K562 (cell line): ENCODE data around the gene MBNL1. TPM values are rescaled to one million over a fixed set of nuclear protein-coding genes. Genes with fewer than 3 reads are reported as not detected.

Experiments used
- ARID1B ChIP-seq: fragments of 450-650 bp; IDR thresholded peaks from 2 replicates; pipeline ENCODE4 v1.6.1; 2016; ENCODE audit warnings: antibody characterized with exemption, mild to moderate bottlenecking, inconsistent platforms
- CEBPZ ChIP-seq: fragments of 150-350 bp; IDR thresholded peaks from 2 replicates; pipeline ENCODE4 v1.6.1; 2014; ENCODE audit warnings: low read depth, mild to moderate bottlenecking, low read length, borderline replicate concordance
- CREM ChIP-seq: IDR thresholded peaks from 2 replicates; pipeline ENCODE4 v1.6.1; 2014; ENCODE audit warnings: antibody characterized with exemption, low read depth
- DACH1 ChIP-seq: fragments of 450-650 bp; IDR thresholded peaks from 2 replicates; pipeline ENCODE4 v1.6.1; 2018; ENCODE audit not compliant: partially characterized antibody
- DPF2 ChIP-seq: fragments of 450-650 bp; IDR thresholded peaks from 2 replicates; pipeline ENCODE4 v1.6.1; 2016
- HDAC6 ChIP-seq: IDR thresholded peaks from 2 replicates; pipeline ENCODE4 v1.6.1; 2012; ENCODE audit warnings: low read depth, mild to moderate bottlenecking, control low read depth, inconsistent platforms, low read length, moderate library complexity
- HLTF ChIP-seq: fragments of 450-650 bp; IDR thresholded peaks from 2 replicates; pipeline ENCODE4 v1.6.1; 2016
- PYGO2 ChIP-seq: fragments of 450-650 bp; IDR thresholded peaks from 2 replicates; pipeline ENCODE4 v1.6.1; 2016; ENCODE audit warnings: mild to moderate bottlenecking, missing genetic modification characterization, moderate library complexity, missing compliant biosample characterization
- RNF2 ChIP-seq: sonication (generic); IDR thresholded peaks from 2 replicates; pipeline ENCODE4 v1.6.1; 2016
- SAFB2 ChIP-seq: fragments of 200-400 bp; formaldehyde crosslinking; IDR thresholded peaks from 2 replicates; pipeline ENCODE4 v1.6.1; 2018; ENCODE audit warnings: borderline replicate concordance, low read length, low read depth, moderate library complexity; ENCODE audit not compliant: severe bottlenecking
- SPI1 ChIP-seq: IDR thresholded peaks from 2 replicates; pipeline ENCODE4 v1.6.1; 2011; ENCODE audit warnings: low read depth, low read length, control low read depth, borderline replicate concordance
- STAG1 ChIP-seq: sonication (generic); formaldehyde crosslinking; IDR thresholded peaks from 2 replicates; pipeline ENCODE4 v1.5.0; 2020; ENCODE audit warnings: missing genetic modification reagents, borderline replicate concordance
- ZFX ChIP-seq: sonication (generic); formaldehyde crosslinking; IDR thresholded peaks from 2 replicates; pipeline ENCODE4 v1.8.0; 2022; ENCODE audit warnings: mild to moderate bottlenecking, missing genetic modification reagents, moderate library complexity
- ZNF12 ChIP-seq: sonication (generic); formaldehyde crosslinking; IDR thresholded peaks from 2 replicates; pipeline ENCODE4 v1.4.0; 2020; ENCODE audit warnings: mild to moderate bottlenecking, missing genetic modification reagents
- ZNF431 ChIP-seq: sonication (generic); formaldehyde crosslinking; IDR thresholded peaks from 2 replicates; pipeline ENCODE4 v1.8.0; 2022; ENCODE audit warnings: mild to moderate bottlenecking, missing genetic modification reagents
- ZNF511 ChIP-seq: sonication (generic); formaldehyde crosslinking; IDR thresholded peaks from 2 replicates; pipeline ENCODE4 v1.8.0; 2022; ENCODE audit warnings: mild to moderate bottlenecking, missing genetic modification reagents
- ZNF740 ChIP-seq, 3 experiments: fragments of 200-800 bp in 1 of 3; sonication (Bioruptor generic) in 1 of 3; sonication (generic) in 1 of 3; formaldehyde crosslinking in 1 of 3; IDR thresholded peaks; 2 replicates each; pipeline versions ENCODE4 v1.6.1 to v1.8.0; 2016 to 2022; ENCODE audit warnings: mild to moderate bottlenecking in 2 of 3, missing compliant biosample characterization in 2 of 3, missing genetic modification characterization in 2 of 3, missing genetic modification reagents in 1 of 3
- ZSCAN32 ChIP-seq: fragments of 450-650 bp; formaldehyde crosslinking; IDR thresholded peaks from 2 replicates; pipeline ENCODE4 v1.4.0; 2020; ENCODE audit warnings: mild to moderate bottlenecking, moderate library complexity
- polyA plus RNA-seq, 8 experiments: library from polyadenylated mRNA; depleted of rRNA in 4 of 8; stranded (reverse) in 5 of 8; unstranded in 3 of 8; fragments of >200 nt; fragmentation: Nextera tagmentation in 2 of 8; fragmentation: Illumina TruSeq in 1 of 8; extraction: Ambion mirVana in 2 of 8; extraction: Trizol in 1 of 8; gene quantifications; 2 replicates each; pipeline versions ENCODE4 v1.2.1 to v1.2.3, GENCODE V29; 2011 to 2014; ENCODE audit warnings: inconsistent platforms in 1 of 8, missing spikeins in 1 of 8
- total RNA-seq, 7 experiments: library from RNA; depleted of rRNA in 6 of 7; stranded (reverse); fragments of >200 nt in 6 of 7; fragmentation: Illumina TruSeq in 2 of 7; extraction: Trizol in 2 of 7; gene quantifications; 2 replicates each; pipeline versions ENCODE4 v1.2.1 to v1.2.3, GENCODE V29; 2011 to 2021; ENCODE audit warnings: low replicate concordance in 1 of 7
- TF ChIP-seq, protein P1 (sequence below): IDR thresholded peaks from 2 replicates; pipeline ENCODE4 v1.6.1; 2014; ENCODE audit warnings: antibody characterized with exemption
- TF ChIP-seq, protein P2 (sequence below), 2 experiments: IDR thresholded peaks in 1 of 2; conservative IDR thresholded peaks in 1 of 2; 2 replicates each; pipeline ENCODE4 v1.6.1; 2016; ENCODE audit warnings: low read depth in 2 of 2, mild to moderate bottlenecking in 1 of 2, missing compliant biosample characterization in 1 of 2, missing genetic modification characterization in 1 of 2, moderate library complexity in 1 of 2

The MBNL1 gene
- total and polyA plus RNA-seq, 9 of the 15 experiments (the other 6 are each of a cell fraction or from before 2014, with no cell fraction given), result 70.3 to 243 (median 220) TPM

DNA sequence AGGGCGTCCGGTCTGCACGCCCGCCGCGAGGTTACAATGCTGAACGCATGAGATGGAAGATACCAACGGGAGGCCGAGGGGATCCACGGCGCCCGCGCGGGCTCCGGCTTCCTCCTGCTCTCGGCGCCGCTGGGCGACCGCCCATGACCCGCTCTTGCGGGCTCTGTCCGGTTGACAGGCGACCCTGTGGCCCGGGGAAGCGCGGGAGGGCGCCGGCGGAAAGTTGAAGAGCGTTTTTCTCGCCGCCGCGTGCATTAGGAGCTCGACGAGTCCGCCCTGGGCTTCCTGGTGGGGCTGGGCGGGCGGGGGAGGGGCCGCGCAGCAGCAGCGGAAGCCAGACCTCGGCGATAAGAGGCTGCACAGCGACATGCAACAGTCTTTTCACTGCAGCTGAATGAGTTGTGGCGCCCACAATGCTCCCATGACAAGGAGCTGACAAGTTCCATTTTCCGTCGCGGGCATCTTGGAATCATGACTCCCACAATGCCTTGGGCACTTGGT lies at the start of gene MBNL1 (continued):
- no peak for TF ChIP-seq PYGO2
- TF ChIP-seq HLTF, result no peak
- TF ChIP-seq, protein P1, sequence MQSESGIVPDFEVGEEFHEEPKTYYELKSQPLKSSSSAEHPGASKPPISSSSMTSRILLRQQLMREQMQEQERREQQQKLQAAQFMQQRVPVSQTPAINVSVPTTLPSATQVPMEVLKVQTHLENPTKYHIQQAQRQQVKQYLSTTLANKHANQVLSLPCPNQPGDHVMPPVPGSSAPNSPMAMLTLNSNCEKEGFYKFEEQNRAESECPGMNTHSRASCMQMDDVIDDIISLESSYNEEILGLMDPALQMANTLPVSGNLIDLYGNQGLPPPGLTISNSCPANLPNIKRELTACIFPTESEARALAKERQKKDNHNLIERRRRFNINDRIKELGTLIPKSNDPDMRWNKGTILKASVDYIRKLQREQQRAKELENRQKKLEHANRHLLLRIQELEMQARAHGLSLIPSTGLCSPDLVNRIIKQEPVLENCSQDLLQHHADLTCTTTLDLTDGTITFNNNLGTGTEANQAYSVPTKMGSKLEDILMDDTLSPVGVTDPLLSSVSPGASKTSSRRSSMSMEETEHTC, result no peak
- TF ChIP-seq ZFX, result peak; percentile 64
- peak; percentile 89; the same call in 1 of the 2 replicates for TF ChIP-seq RNF2
- peak; percentile 70 for TF ChIP-seq CREM
- TF ChIP-seq SPI1, result no peak
- no peak for TF ChIP-seq ZNF12 (CRISPR knock-in tag)
- TF ChIP-seq DACH1, result no peak
- TF ChIP-seq, protein P2, sequence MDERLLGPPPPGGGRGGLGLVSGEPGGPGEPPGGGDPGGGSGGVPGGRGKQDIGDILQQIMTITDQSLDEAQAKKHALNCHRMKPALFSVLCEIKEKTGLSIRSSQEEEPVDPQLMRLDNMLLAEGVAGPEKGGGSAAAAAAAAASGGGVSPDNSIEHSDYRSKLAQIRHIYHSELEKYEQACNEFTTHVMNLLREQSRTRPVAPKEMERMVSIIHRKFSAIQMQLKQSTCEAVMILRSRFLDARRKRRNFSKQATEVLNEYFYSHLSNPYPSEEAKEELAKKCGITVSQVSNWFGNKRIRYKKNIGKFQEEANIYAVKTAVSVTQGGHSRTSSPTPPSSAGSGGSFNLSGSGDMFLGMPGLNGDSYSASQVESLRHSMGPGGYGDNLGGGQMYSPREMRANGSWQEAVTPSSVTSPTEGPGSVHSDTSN (CRISPR knock-in tag; IDR thresholded peaks at IDR 0.05; ENCODE audit: low read depth), result no peak
- TF ChIP-seq, protein P2 (tag; conservative IDR thresholded peaks at IDR 0.05; ENCODE audit: low read depth), result no peak; the same call in 1 of the 2 replicates
- TF ChIP-seq ZSCAN32 (CRISPR knock-in tag), result no peak
- TF ChIP-seq ARID1B, result peak; percentile 50
- TF ChIP-seq STAG1, result no peak
- no peak for TF ChIP-seq DPF2
- TF ChIP-seq ZNF511 (CRISPR knock-in tag), result peak; percentile 57; the same call in 1 of the 2 replicates
- no peak; the same call in 1 of the 2 replicates for TF ChIP-seq ZNF740 (CRISPR knock-in tag; IDR thresholded peaks at IDR 0.05)
- TF ChIP-seq ZNF740 (tag; IDR thresholded peaks at IDR 0.05), result no peak; a peak in 1 of 4 replicates
- no peak for TF ChIP-seq CEBPZ
- no peak for TF ChIP-seq ZNF431 (CRISPR knock-in tag)
- TF ChIP-seq SAFB2, result no peak
- TF ChIP-seq HDAC6, result no peak
